ENCODE data around the gene MAP1A. TPM values are rescaled to one million over a fixed set of nuclear protein-coding genes. Genes with fewer than 3 reads are reported as not detected.

Gene MAP1A
- total and polyA plus RNA-seq, 2 donors (not counting 1 experiment from before 2014, with no cell fraction given): 0.03 to 0.07 TPM

DNA sequence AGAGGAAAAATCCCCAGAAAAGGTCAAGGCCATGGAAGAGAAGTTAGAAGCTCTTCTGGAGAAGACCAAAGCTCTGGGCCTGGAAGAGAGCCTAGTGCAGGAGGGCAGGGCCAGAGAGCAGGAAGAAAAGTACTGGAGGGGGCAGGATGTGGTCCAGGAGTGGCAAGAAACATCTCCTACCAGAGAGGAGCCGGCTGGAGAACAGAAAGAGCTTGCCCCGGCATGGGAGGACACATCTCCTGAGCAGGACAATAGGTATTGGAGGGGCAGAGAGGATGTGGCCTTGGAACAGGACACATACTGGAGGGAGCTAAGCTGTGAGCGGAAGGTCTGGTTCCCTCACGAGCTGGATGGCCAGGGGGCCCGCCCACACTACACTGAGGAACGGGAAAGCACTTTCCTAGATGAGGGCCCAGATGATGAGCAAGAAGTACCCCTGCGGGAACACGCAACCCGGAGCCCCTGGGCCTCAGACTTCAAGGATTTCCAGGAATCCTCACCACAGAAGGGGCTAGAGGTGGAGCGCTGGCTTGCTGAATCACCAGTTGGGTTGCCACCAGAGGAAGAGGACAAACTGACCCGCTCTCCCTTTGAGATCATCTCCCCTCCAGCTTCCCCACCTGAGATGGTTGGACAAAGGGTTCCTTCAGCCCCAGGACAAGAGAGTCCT, 9.0 kb downstream of the MAP1A start:
- Histone ChIP-seq H3K27ac (ENCODE audit: low read length in 2 of 2) (no peak overlapping the region), H3K4me2 (replicated peaks; ENCODE audit: low read depth, low read length, poor library complexity, severe bottlenecking) (no peak overlapping the region), H3K9ac (ENCODE audit: low read length) (no peak overlapping the region), H3K9me3 (ENCODE audit: control extremely low read depth in 1 of 3, control insufficient read depth in 2 of 3, insufficient read depth in 1 of 3, low read length in 2 of 3) (no peaks in the 10 kb centered on the region), H2AFZ (ENCODE audit: insufficient read depth, low read depth, low read length, poor library complexity, severe bottlenecking) (no peak overlapping the region), H3K36me3 (replicated peaks in 1 of 2; ENCODE audit: control extremely low read depth in 1 of 2, control insufficient read depth in 1 of 2, extremely low read depth in 1 of 2, insufficient read depth in 2 of 2, low read length in 1 of 2) (no peaks in the 10 kb centered on the region), H3K79me2 (ENCODE audit: control insufficient read depth, insufficient read depth, low read length) (no peaks in the 10 kb centered on the region), H3K4me3 (ENCODE audit: control extremely low read depth in 1 of 5, extremely low read depth in 1 of 5, insufficient read depth in 1 of 5, low read depth in 2 of 5, low read length in 4 of 5) (no peak overlapping the region), H4K20me1 (ENCODE audit: control insufficient read depth, insufficient read depth, low read length, poor library complexity, severe bottlenecking) (no peaks in the 10 kb centered on the region), H3K27me3 (replicated peaks in 1 of 4; ENCODE audit: control extremely low read depth in 1 of 4, control insufficient read depth in 3 of 4, insufficient read depth in 4 of 4, low read length in 3 of 4) (no peaks in the 10 kb centered on the region), H3K4me1 (ENCODE audit: control insufficient read depth in 2 of 2, insufficient read depth in 2 of 2, low read length in 2 of 2) (no peaks in the 10 kb centered on the region)
- TF ChIP-seq, protein P1, sequence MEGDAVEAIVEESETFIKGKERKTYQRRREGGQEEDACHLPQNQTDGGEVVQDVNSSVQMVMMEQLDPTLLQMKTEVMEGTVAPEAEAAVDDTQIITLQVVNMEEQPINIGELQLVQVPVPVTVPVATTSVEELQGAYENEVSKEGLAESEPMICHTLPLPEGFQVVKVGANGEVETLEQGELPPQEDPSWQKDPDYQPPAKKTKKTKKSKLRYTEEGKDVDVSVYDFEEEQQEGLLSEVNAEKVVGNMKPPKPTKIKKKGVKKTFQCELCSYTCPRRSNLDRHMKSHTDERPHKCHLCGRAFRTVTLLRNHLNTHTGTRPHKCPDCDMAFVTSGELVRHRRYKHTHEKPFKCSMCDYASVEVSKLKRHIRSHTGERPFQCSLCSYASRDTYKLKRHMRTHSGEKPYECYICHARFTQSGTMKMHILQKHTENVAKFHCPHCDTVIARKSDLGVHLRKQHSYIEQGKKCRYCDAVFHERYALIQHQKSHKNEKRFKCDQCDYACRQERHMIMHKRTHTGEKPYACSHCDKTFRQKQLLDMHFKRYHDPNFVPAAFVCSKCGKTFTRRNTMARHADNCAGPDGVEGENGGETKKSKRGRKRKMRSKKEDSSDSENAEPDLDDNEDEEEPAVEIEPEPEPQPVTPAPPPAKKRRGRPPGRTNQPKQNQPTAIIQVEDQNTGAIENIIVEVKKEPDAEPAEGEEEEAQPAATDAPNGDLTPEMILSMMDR (IDR thresholded peaks at IDR 0.05): no peak
- ATAC-seq (ENCODE audit: low read depth) (no peak), DNase-seq (no peak)
- intact Hi-C loops (cut with micrococcal nuclease): no loop called here
- no peak overlapping the region for H3K27ac Mint-ChIP-seq
- H3K4me1 Mint-ChIP-seq: no peaks in the 10 kb centered on the region
- H3K4me3 Mint-ChIP-seq: no peak overlapping the region
- H3K9me3 Mint-ChIP-seq (ENCODE audit: insufficient read depth): no peaks in the 10 kb centered on the region
- ChIA-PET POLR2A (no interaction called here), CTCF (no interaction called here)
- WGBS (ENCODE audit: insufficient coverage): 86% methylated on average over 10 of the region's 11 CpGs
- H3K27me3 Mint-ChIP-seq: peaks cover 6% of the 10 kb centered on the region

DNA sequence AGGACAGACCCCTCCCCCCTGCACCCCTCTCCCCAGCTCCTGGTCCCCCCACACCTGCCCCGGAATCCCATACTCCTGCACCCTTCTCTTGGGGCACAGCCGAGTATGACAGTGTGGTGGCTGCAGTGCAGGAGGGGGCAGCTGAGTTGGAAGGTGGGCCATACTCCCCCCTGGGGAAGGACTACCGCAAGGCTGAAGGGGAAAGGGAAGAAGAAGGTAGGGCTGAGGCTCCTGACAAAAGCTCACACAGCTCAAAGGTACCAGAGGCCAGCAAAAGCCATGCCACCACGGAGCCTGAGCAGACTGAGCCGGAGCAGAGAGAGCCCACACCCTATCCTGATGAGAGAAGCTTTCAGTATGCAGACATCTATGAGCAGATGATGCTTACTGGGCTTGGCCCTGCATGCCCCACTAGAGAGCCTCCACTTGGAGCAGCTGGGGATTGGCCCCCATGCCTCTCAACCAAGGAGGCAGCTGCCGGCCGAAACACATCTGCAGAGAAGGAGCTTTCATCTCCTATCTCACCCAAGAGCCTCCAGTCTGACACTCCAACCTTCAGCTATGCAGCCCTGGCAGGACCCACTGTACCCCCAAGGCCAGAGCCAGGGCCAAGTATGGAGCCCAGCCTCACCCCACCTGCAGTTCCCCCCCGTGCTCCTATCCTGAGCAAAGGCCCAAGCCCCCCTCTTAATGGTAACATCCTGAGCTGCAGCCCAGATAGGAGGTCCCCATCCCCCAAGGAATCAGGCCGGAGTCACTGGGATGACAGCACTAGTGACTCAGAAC, 9.8 kb downstream of the MAP1A start:
- H3K27me3 Mint-ChIP-seq: peaks cover 2% of the 10 kb centered on the region
- H3K4me1 ChIP-seq (ENCODE audit: control insufficient read depth in 2 of 2, insufficient read depth in 2 of 2, low read length in 2 of 2): no peaks in the 10 kb centered on the region
- ChIA-PET POLR2A (no interaction called here), CTCF (no interaction called here)
- no peaks in the 10 kb centered on the region for H3K9me3 ChIP-seq (ENCODE audit: control extremely low read depth in 1 of 3, control insufficient read depth in 2 of 3, insufficient read depth in 1 of 3, low read length in 2 of 3)
- H3K4me1 Mint-ChIP-seq: no peaks in the 10 kb centered on the region
- no peaks in the 10 kb centered on the region for H3K36me3 ChIP-seq (replicated peaks in 1 of 2; ENCODE audit: control extremely low read depth in 1 of 2, control insufficient read depth in 1 of 2, extremely low read depth in 1 of 2, insufficient read depth in 2 of 2, low read length in 1 of 2)
- no peak overlapping the region for H3K4me3 Mint-ChIP-seq
- H2AFZ ChIP-seq (ENCODE audit: insufficient read depth, low read depth, low read length, poor library complexity, severe bottlenecking): no peak overlapping the region
- ATAC-seq (ENCODE audit: low read depth): no peak
- no peak overlapping the region for H3K27ac Mint-ChIP-seq
- no peak overlapping the region for H3K9ac ChIP-seq (ENCODE audit: low read length)
- H3K79me2 ChIP-seq (ENCODE audit: control insufficient read depth, insufficient read depth, low read length): no peaks in the 10 kb centered on the region
- 92% methylated on average over 7 of the region's 9 CpGs for WGBS (ENCODE audit: insufficient coverage)
- TF ChIP-seq, protein P1 (IDR thresholded peaks at IDR 0.05): no peak
- no peak for TF ChIP-seq EZH2 (IDR thresholded peaks at IDR 0.05; ENCODE audit: borderline replicate concordance, insufficient read depth, low read depth, low read length, poor library complexity, severe bottlenecking)
- intact Hi-C loops (cut with micrococcal nuclease): no loop called here
- DNase-seq: no peak
- no peaks in the 10 kb centered on the region for H3K9me3 Mint-ChIP-seq (ENCODE audit: insufficient read depth)
- no peaks in the 10 kb centered on the region for H4K20me1 ChIP-seq (ENCODE audit: control insufficient read depth, insufficient read depth, low read length, poor library complexity, severe bottlenecking)
- H3K4me3 ChIP-seq (ENCODE audit: control extremely low read depth in 1 of 5, extremely low read depth in 1 of 5, insufficient read depth in 1 of 5, low read depth in 2 of 5, low read length in 4 of 5): no peak overlapping the region
- no peak overlapping the region for H3K4me2 ChIP-seq (replicated peaks; ENCODE audit: low read depth, low read length, poor library complexity, severe bottlenecking)
- no peak overlapping the region for H3K27ac ChIP-seq (ENCODE audit: low read length in 2 of 2)
- no peaks in the 10 kb centered on the region for H3K27me3 ChIP-seq (replicated peaks in 1 of 4; ENCODE audit: control extremely low read depth in 1 of 4, control insufficient read depth in 3 of 4, insufficient read depth in 4 of 4, low read length in 3 of 4)

Measured in B cell (primary cell).